ENCODE results near the gene NCKAP1.
"Not testable (repeated sequence)": the region's sequence is repeated elsewhere in the genome, so short reads cannot be mapped to it uniquely, and the experiment has no call there.

The NCKAP1 gene

GRCh38 chr2:182890305-182890704 is 148.0 kb downstream of the NCKAP1 start:
- H3K4me2 ChIP-seq = no peak overlapping the region
- no peaks in the 10 kb centered on the region for H4K20me1 ChIP-seq
- no peak overlapping the region for H3K4me3 ChIP-seq
- H3K27me3 ChIP-seq = no peaks in the 10 kb centered on the region
- no peak overlapping the region for H3K27ac ChIP-seq
- no peak overlapping the region for H3K9ac ChIP-seq
- H3K36me3 ChIP-seq = no peaks in the 10 kb centered on the region
- no peaks in the 10 kb centered on the region for H3K4me1 ChIP-seq
- peaks cover 5 to 18% (median 10%) of the 10 kb centered on the region in 11 experiments; a peak in 10 of 22 replicates for H3K9me3 ChIP-seq (replicated peaks in 1 of 11)
- TF ChIP-seq Cebpa-rat (IDR thresholded peaks at IDR 0.05) = no peak

- no peak overlapping the region for H3K4me2 ChIP-seq
- no peaks in the 10 kb centered on the region for H3K27me3 ChIP-seq
- no peaks in the 10 kb centered on the region for H4K20me1 ChIP-seq
- H3K4me1 ChIP-seq = no peaks in the 10 kb centered on the region
- no peak overlapping the region for H3K4me3 ChIP-seq
- TF ChIP-seq Cebpa-rat (IDR thresholded peaks at IDR 0.05) = no peak
- H3K9ac ChIP-seq = no peak overlapping the region
- no peak overlapping the region for H3K27ac ChIP-seq
- no peaks in the 10 kb centered on the region for H3K9me3 ChIP-seq (replicated peaks in 1 of 11)
- no peaks in the 10 kb centered on the region for H3K36me3 ChIP-seq
Measured at GRCh38 chr2:182887753-182888415, 150.4 kb downstream of the NCKAP1 start.

- H3K9ac ChIP-seq = no peak overlapping the region
- no peaks in the 10 kb centered on the region for H3K9me3 ChIP-seq (replicated peaks in 1 of 11)
- H4K20me1 ChIP-seq = no peaks in the 10 kb centered on the region
- H3K4me1 ChIP-seq = no peaks in the 10 kb centered on the region
- H3K4me2 ChIP-seq = no peak overlapping the region
- no peak for TF ChIP-seq Cebpa-rat (IDR thresholded peaks at IDR 0.05)
- no peak overlapping the region for H3K4me3 ChIP-seq
- H3K36me3 ChIP-seq = no peaks in the 10 kb centered on the region
- H3K27ac ChIP-seq = no peak overlapping the region
- no peaks in the 10 kb centered on the region for H3K27me3 ChIP-seq
Measured at GRCh38 chr2:182887093-182887492, 151.2 kb downstream of the NCKAP1 start.

GRCh38 chr2:182885771-182886170 is 152.5 kb downstream of the NCKAP1 start:
- Histone ChIP-seq H3K4me3 (no peak overlapping the region), H4K20me1 (no peaks in the 10 kb centered on the region), H3K4me2 (no peak overlapping the region)

GRCh38 chr2:182883451-182883850 is 154.8 kb downstream of the NCKAP1 start:
- TF ChIP-seq Cebpa-rat (IDR thresholded peaks at IDR 0.05) = no peak
- Histone ChIP-seq H3K4me2 (no peak overlapping the region), H3K9me3 (replicated peaks in 1 of 11) (peaks cover 5 to 16% (median 7%) of the 10 kb centered on the region in 11 experiments; a peak in 13 of 22 replicates), H4K20me1 (no peaks in the 10 kb centered on the region), H3K9ac (no peak overlapping the region), H3K36me3 (no peaks in the 10 kb centered on the region), H3K4me3 (no peak overlapping the region), H3K4me1 (no peaks in the 10 kb centered on the region), H3K27me3 (no peaks in the 10 kb centered on the region), H3K27ac (no peak overlapping the region)

More at GRCh38 chr2:182885771-182886170, 152.5 kb downstream of the NCKAP1 start:
- TF ChIP-seq Cebpa-rat (IDR thresholded peaks at IDR 0.05) = no peak
- no peaks in the 10 kb centered on the region for H3K4me1 ChIP-seq
- no peaks in the 10 kb centered on the region for H3K36me3 ChIP-seq
- no peak overlapping the region for H3K27ac ChIP-seq
- peaks cover 0 to 7% (median 6%) of the 10 kb centered on the region in 11 experiments; a peak in 10 of 22 replicates for H3K9me3 ChIP-seq (replicated peaks in 1 of 11)
- H3K9ac ChIP-seq = no peak overlapping the region
- H3K27me3 ChIP-seq = no peaks in the 10 kb centered on the region

GRCh38 chr2:182880100-182880499 is 158.2 kb downstream of the NCKAP1 start:
- not testable (repeated sequence) for H3K27ac ChIP-seq, H3K9ac ChIP-seq, H4K20me1 ChIP-seq, H3K27me3 ChIP-seq, H3K4me2 ChIP-seq, H3K4me3 ChIP-seq, H3K4me1 ChIP-seq, H3K36me3 ChIP-seq
- peaks cover 5 to 16% (median 7%) of the 10 kb centered on the region in 11 experiments; a peak in 13 of 22 replicates for H3K9me3 ChIP-seq (replicated peaks in 1 of 11)

GRCh38 chr2:182876653-182877052 is 161.6 kb downstream of the NCKAP1 start:
- H3K9me3 ChIP-seq (replicated peaks in 1 of 11) = peaks cover 6 to 26% (median 12%) of the 10 kb centered on the region in 11 experiments; a peak in 20 of 22 replicates
- H3K27ac ChIP-seq, H3K36me3 ChIP-seq, H3K4me3 ChIP-seq, H4K20me1 ChIP-seq, H3K4me1 ChIP-seq, H3K27me3 ChIP-seq, H3K9ac ChIP-seq, H3K4me2 ChIP-seq: not testable (repeated sequence)

- H3K9ac ChIP-seq = no peak overlapping the region
Measured at GRCh38 chr2:182870227-182870626, 168.0 kb downstream of the NCKAP1 start.

GRCh38 chr2:182868054-182868796 is 170.0 kb downstream of the NCKAP1 start:
- no peak overlapping the region for H3K4me3 ChIP-seq
- H3K9ac ChIP-seq = no peak overlapping the region
- peaks cover 0 to 14% (median 7%) of the 10 kb centered on the region in 11 experiments; a peak in 9 of 22 replicates for H3K9me3 ChIP-seq (replicated peaks in 1 of 11)
- H3K4me2 ChIP-seq = no peak overlapping the region
- no peaks in the 10 kb centered on the region for H4K20me1 ChIP-seq
- no peaks in the 10 kb centered on the region for H3K36me3 ChIP-seq
- no peak overlapping the region for H3K27ac ChIP-seq
- H3K4me1 ChIP-seq = 0 out of 20 replicates have a peak, but pooled peaks cover 0 to 6% (median 0%) of the 10 kb centered on the region in 10 experiments
- peaks cover 0 to 17% (median 15%) of the 10 kb centered on the region in 11 experiments; a peak in 18 of 22 replicates for H3K27me3 ChIP-seq
- no peak for TF ChIP-seq Cebpa-rat (IDR thresholded peaks at IDR 0.05)

More at GRCh38 chr2:182870227-182870626, 168.0 kb downstream of the NCKAP1 start:
- no peak overlapping the region for H3K4me2 ChIP-seq
- no peak for TF ChIP-seq Cebpa-rat (IDR thresholded peaks at IDR 0.05)
- H3K4me1 ChIP-seq = 0 out of 20 replicates have a peak, but pooled peaks cover 0 to 6% (median 0%) of the 10 kb centered on the region in 10 experiments
- peaks cover 0 to 17% (median 15%) of the 10 kb centered on the region in 11 experiments; a peak in 18 of 22 replicates for H3K27me3 ChIP-seq
- H3K27ac ChIP-seq = no peak overlapping the region
- no peak overlapping the region for H3K4me3 ChIP-seq
- H3K9me3 ChIP-seq (replicated peaks in 1 of 11) = peaks cover 0 to 24% (median 17%) of the 10 kb centered on the region in 11 experiments; a peak in 13 of 22 replicates
- H3K36me3 ChIP-seq = no peaks in the 10 kb centered on the region
- H4K20me1 ChIP-seq = no peaks in the 10 kb centered on the region

All from BLaER1 treated with 17β-estradiol and CSF1 and Interleukin-3, amounts not matched to agents 10 nM and 100 nM (cell line).